ENCODE data around the gene ZNF324B. TPM values are rescaled to one million over a fixed set of nuclear protein-coding genes. Genes with fewer than 3 reads are reported as not detected.
A peak's percentile ranks its signal among the peaks of the same experiment; 100 is the strongest.

The ZNF324B gene
- total and polyA plus RNA-seq, 2 of the 8 experiments (the other 6 are each of a cell fraction or from before 2014, with no cell fraction given) = 2.9 to 6.0 TPM

- ChIA-PET CTCF (ENCODE audit: partially characterized antibody) (interaction anchor here (1.6 kb wide), 1 partner anchor 107 kb away, joined by 4 read pairs; no protein-coding TSS in a partner anchor), POLR2A (ENCODE audit: partially characterized antibody) (interaction anchor here (0.6 to 1.9 kb wide), 8 partner anchors 8 to 242 kb away, joined by 3 to 10 read pairs (median 4); partner anchors contain the start of genes TRIM28, ZNF324, ZNF324B and ZSCAN22)
- Histone ChIP-seq H2BK12ac (ENCODE audit: low read depth, low read length) (no peak overlapping the region), H3K23me2 (ENCODE audit: low read depth, low read length) (peaks cover 14% of the 10 kb centered on the region), H3K4me1 (replicated peaks in 1 of 4; ENCODE audit: control insufficient read depth in 3 of 4, insufficient read depth in 4 of 4, low read length in 3 of 4) (peaks cover 0 to 6% (median 5%) of the 10 kb centered on the region in 4 experiments; a peak in 6 of 7 replicates), H3K9me3 (ENCODE audit: insufficient read depth in 2 of 2, low read depth in 1 of 2, low read length in 1 of 2) (no peaks in the 10 kb centered on the region), H4K91ac (replicated peaks; ENCODE audit: insufficient read length, low read length) (no peak overlapping the region), H2BK15ac (ENCODE audit: low read length) (no peak overlapping the region), H2AK5ac (ENCODE audit: low read depth, low read length) (no peak overlapping the region), H3K4me2 (ENCODE audit: insufficient read depth in 1 of 2, low read depth in 2 of 2, low read length in 2 of 2) (peak overlapping the region; percentile 88 to 94; a peak in 1 of 4 replicates), H3K36me3 (ENCODE audit: control insufficient read depth in 2 of 4, insufficient read depth in 4 of 4, low read length in 3 of 4) (peaks cover 2 to 7% (median 4%) of the 10 kb centered on the region in 4 experiments; a peak in 5 of 8 replicates), H4K20me1 (replicated peaks in 1 of 2; ENCODE audit: control insufficient read depth in 1 of 2, insufficient read depth in 2 of 2, low read length in 2 of 2) (peaks cover 6 to 7% of the 10 kb centered on the region in 2 experiments), H3K4ac (replicated peaks; ENCODE audit: insufficient read length, low read depth, low read length) (no peak overlapping the region), H3K56ac (replicated peaks; ENCODE audit: insufficient read length, low read depth, low read length) (no peak overlapping the region), H2BK20ac (ENCODE audit: low read length) (no peak overlapping the region), H2BK120ac (replicated peaks; ENCODE audit: low read depth, low read length) (no peak overlapping the region), H4K5ac (ENCODE audit: insufficient read length, low read depth, low read length) (no peak overlapping the region), H4K8ac (ENCODE audit: extremely low read depth, insufficient read depth, low read length) (no peak overlapping the region), H3K23ac (ENCODE audit: insufficient read length) (no peak overlapping the region), H3K79me1 (ENCODE audit: low read depth, low read length) (no peaks in the 10 kb centered on the region), H3K79me2 (ENCODE audit: control insufficient read depth in 1 of 2, insufficient read depth in 2 of 2, low read length in 2 of 2) (no peaks in the 10 kb centered on the region), H3K27ac (ENCODE audit: low read depth, low read length) (no peak overlapping the region), H3K4me3 (ENCODE audit: extremely low read depth in 1 of 4, insufficient read depth in 2 of 4, low read depth in 3 of 4, low read length in 4 of 4) (no peak overlapping the region), H3K18ac (ENCODE audit: extremely low read depth, low read length) (no peak overlapping the region), H3K14ac (ENCODE audit: insufficient read length) (no peak overlapping the region), H3K27me3 (replicated peaks in 1 of 4; ENCODE audit: control insufficient read depth in 3 of 4, extremely low read depth in 1 of 4, insufficient read depth in 3 of 4, low read length in 3 of 4) (peaks cover 0 to 3% (median 0%) of the 10 kb centered on the region in 4 experiments; a peak in 3 of 7 replicates), H2BK5ac (ENCODE audit: low read depth, low read length) (no peak overlapping the region), H3K9ac (replicated peaks in 1 of 4; ENCODE audit: extremely low read depth in 1 of 4, low read depth in 3 of 4, low read length in 3 of 4) (no peak overlapping the region), H2AFZ (ENCODE audit: low read length) (no peak overlapping the region)
- no peak for DNase-seq (ENCODE audit: low read depth in 1 of 2, low spot score in 2 of 2)
- no peak for TF ChIP-seq SIRT6 (IDR thresholded peaks at IDR 0.05; ENCODE audit: low read length)
- TF ChIP-seq KDM4A (IDR thresholded peaks at IDR 0.05; ENCODE audit: low read depth, low read length, severe bottlenecking) = no peak
- no peak for TF ChIP-seq POLR2AphosphoS5 (IDR thresholded peaks at IDR 0.05; ENCODE audit: low read depth, low read length)
- no peak for TF ChIP-seq FOSL1 (IDR thresholded peaks at IDR 0.05; ENCODE audit: insufficient read depth, low read depth, low read length)
- no peak for FAIRE-seq
- 90% methylated on average over 12 of the region's 12 CpGs; no CpG with 5 or more reads in 1 of the 2 experiments for WGBS, 2 experiments (ENCODE audit: extremely low coverage in 1 of 2, insufficient coverage in 1 of 2, insufficient read length in 1 of 2, insufficient replicate concordance in 2 of 2, low coverage in 1 of 2, low lambda C conversion rate in 2 of 2, missing lambda C conversion rate in 1 of 2)
Observed at GRCh38 chr19:58474291-58474996, 23.0 kb downstream of the ZNF324B start.

All from H1 (cell line).